ENCODE data around the gene ZNF736. TPM values are rescaled to one million over a fixed set of nuclear protein-coding genes. Genes with fewer than 3 reads are reported as not detected.
"Not testable (repeated sequence)": the region's sequence is repeated elsewhere in the genome, so short reads cannot be mapped to it uniquely, and the experiment has no call there.

ZNF736 gene
- total and polyA plus RNA-seq, 2 of the 8 experiments (the other 6 are each of a cell fraction or from before 2014, with no cell fraction given), result not detected

DNA sequence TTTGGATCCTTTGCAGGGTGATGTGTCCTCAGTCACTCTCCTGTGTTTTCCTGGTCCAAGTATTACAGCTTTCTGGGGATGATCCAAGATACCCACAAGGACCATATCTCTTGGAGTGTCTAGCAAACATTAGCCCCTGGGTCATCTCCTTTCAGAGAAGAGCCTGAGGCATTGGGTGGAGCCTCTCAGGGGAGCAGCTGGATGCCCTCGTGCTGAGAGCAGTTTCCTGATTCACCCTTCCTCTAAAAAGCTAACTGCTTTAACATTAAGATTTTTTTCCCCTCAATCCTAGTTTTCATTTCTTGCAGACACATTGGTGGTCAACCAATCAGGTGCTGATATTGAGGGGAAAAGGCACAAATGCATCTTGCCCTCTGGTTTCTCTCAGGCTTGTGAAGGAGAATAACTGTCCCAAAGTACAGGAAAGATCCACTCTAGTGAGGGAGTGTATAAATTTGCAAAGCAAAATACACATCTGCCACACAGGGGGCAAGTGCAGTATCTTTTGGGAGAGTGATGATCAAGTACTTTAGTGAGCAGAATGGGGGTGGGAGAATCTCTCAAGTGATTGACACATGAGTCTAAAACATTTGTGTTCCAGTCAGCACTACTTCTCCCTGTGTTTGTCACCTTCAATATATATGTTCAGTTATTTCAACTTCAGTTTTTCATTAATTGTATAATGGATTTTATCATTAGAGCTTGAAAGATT lies 2.4 kb downstream of the ZNF736 start:
- H3K27ac ChIP-seq (ENCODE audit: low read depth, low read length); H3K36me3 ChIP-seq (ENCODE audit: control insufficient read depth in 2 of 4, insufficient read depth in 4 of 4, low read length in 3 of 4); CTCF ChIA-PET (ENCODE audit: partially characterized antibody); H3K79me1 ChIP-seq (ENCODE audit: low read depth, low read length); H3K4me3 ChIP-seq (ENCODE audit: extremely low read depth in 1 of 4, insufficient read depth in 2 of 4, low read depth in 3 of 4, low read length in 4 of 4); H3K14ac ChIP-seq (ENCODE audit: insufficient read length); H2AK5ac ChIP-seq (ENCODE audit: low read depth, low read length); H4K20me1 ChIP-seq (replicated peaks in 1 of 2; ENCODE audit: control insufficient read depth in 1 of 2, insufficient read depth in 2 of 2, low read length in 2 of 2); H3K23ac ChIP-seq (ENCODE audit: insufficient read length); H2BK120ac ChIP-seq (replicated peaks; ENCODE audit: low read depth, low read length); H3K23me2 ChIP-seq (ENCODE audit: low read depth, low read length); H3K56ac ChIP-seq (replicated peaks; ENCODE audit: insufficient read length, low read depth, low read length); H3K4me2 ChIP-seq (ENCODE audit: insufficient read depth in 1 of 2, low read depth in 2 of 2, low read length in 2 of 2); DNase-seq (ENCODE audit: low read depth in 1 of 2, low spot score in 2 of 2); H4K5ac ChIP-seq (ENCODE audit: insufficient read length, low read depth, low read length); H4K91ac ChIP-seq (replicated peaks; ENCODE audit: insufficient read length, low read length); H3K9ac ChIP-seq (replicated peaks in 1 of 4; ENCODE audit: extremely low read depth in 1 of 4, low read depth in 3 of 4, low read length in 3 of 4); FAIRE-seq; H2BK12ac ChIP-seq (ENCODE audit: low read depth, low read length); H3K4ac ChIP-seq (replicated peaks; ENCODE audit: insufficient read length, low read depth, low read length); H3K79me2 ChIP-seq (ENCODE audit: control insufficient read depth in 1 of 2, insufficient read depth in 2 of 2, low read length in 2 of 2); H3K18ac ChIP-seq (ENCODE audit: extremely low read depth, low read length); POLR2A ChIA-PET (ENCODE audit: partially characterized antibody); H4K8ac ChIP-seq (ENCODE audit: extremely low read depth, insufficient read depth, low read length); H3K4me1 ChIP-seq (replicated peaks in 1 of 4; ENCODE audit: control insufficient read depth in 3 of 4, insufficient read depth in 4 of 4, low read length in 3 of 4); H2AFZ ChIP-seq (ENCODE audit: low read length); H2BK15ac ChIP-seq (ENCODE audit: low read length); H2BK5ac ChIP-seq (ENCODE audit: low read depth, low read length); H3K27me3 ChIP-seq (replicated peaks in 1 of 4; ENCODE audit: control insufficient read depth in 3 of 4, extremely low read depth in 1 of 4, insufficient read depth in 3 of 4, low read length in 3 of 4); H2BK20ac ChIP-seq (ENCODE audit: low read length): not testable (repeated sequence)
- WGBS, 2 experiments (ENCODE audit: extremely low coverage in 1 of 2, insufficient coverage in 1 of 2, insufficient read length in 1 of 2, insufficient replicate concordance in 2 of 2, low coverage in 1 of 2, low lambda C conversion rate in 2 of 2, missing lambda C conversion rate in 1 of 2), result 50% methylated on average over 1 of the region's 1 CpG; no CpG with 5 or more reads in 1 of the 2 experiments
- peaks cover 48 to 58% of the 10 kb centered on the region in 2 experiments for H3K9me3 ChIP-seq (ENCODE audit: insufficient read depth in 2 of 2, low read depth in 1 of 2, low read length in 1 of 2)

Data from H1 (cell line).